NCI-H1930 (cell line): Measurements from ENCODE around the gene EEF2.
A peak's percentile ranks its signal among the peaks of the same experiment; 100 is the strongest.

ENCODE experiments used
- DNase-seq, 2 experiments: peaks; one replicate each; lab custom pipeline; 2025; lab: John Stamatoyannopoulos, UW

Gene EEF2

GRCh38 chr19:3984584-3984907, 717 bp downstream of the EEF2 start:
- DNase-seq: no peak

GRCh38 chr19:3983936-3984583, 1.2 kb downstream of the EEF2 start:
- no peak for DNase-seq

GRCh38 chr19:3983542-3983914, 1.7 kb downstream of the EEF2 start:
- DNase-seq: no peak

- no peak for DNase-seq
Measured at GRCh38 chr19:3982701-3983541, 2.3 kb downstream of the EEF2 start.

GRCh38 chr19:3981736-3982681, 3.3 kb downstream of the EEF2 start:
- DNase-seq: no peak

- DNase-seq: no peak
Measured at GRCh38 chr19:3981373-3981735, 3.9 kb downstream of the EEF2 start.

GRCh38 chr19:3980353-3981251, 4.7 kb downstream of the EEF2 start:
- DNase-seq: no peak

- DNase-seq: no peak
Measured at GRCh38 chr19:3979674-3980352, 5.5 kb downstream of the EEF2 start.

- no peak for DNase-seq
Measured at GRCh38 chr19:3979289-3979673, 6.0 kb downstream of the EEF2 start.

GRCh38 chr19:3978145-3978544, 7.1 kb downstream of the EEF2 start:
- no peak for DNase-seq

- DNase-seq: no peak
Measured at GRCh38 chr19:3977242-3978143, 7.8 kb downstream of the EEF2 start.

GRCh38 chr19:3976495-3977241, 8.6 kb downstream of the EEF2 start:
- DNase-seq: no peak

- no peak for DNase-seq
Measured at GRCh38 chr19:3975637-3976087, 9.6 kb downstream of the EEF2 start.

- no peak for DNase-seq
Measured at GRCh38 chr19:3975144-3975543, 10.1 kb downstream of the EEF2 start.

GRCh38 chr19:3970808-3971598, 14.3 kb downstream of the EEF2 start, which contains the start of gene DAPK3:
TSS of gene DAPK3 (minus strand) at chr19:3971099. CDS start at chr19:3969735, 1,364 bp downstream.
- peak; percentile 90 to 93 for DNase-seq

GRCh38 chr19:3970313-3970807, 14.9 kb downstream of the EEF2 start:
- DNase-seq: no peak

GRCh38 chr19:3969435-3970312, 15.6 kb downstream of the EEF2 start:
- DNase-seq: no peak
